HG03060 (cell line): ENCODE measurements around the gene TGM6.

Experiments used
- ATAC-seq: cut with Tn5 transposase; IDR thresholded peaks from one replicate; pipeline ENCODE4 v1.9.1; 2021; ENCODE audit warnings: low read depth, moderate number of reproducible peaks; ENCODE audit not compliant: unreplicated experiment

Gene TGM6

DNA sequence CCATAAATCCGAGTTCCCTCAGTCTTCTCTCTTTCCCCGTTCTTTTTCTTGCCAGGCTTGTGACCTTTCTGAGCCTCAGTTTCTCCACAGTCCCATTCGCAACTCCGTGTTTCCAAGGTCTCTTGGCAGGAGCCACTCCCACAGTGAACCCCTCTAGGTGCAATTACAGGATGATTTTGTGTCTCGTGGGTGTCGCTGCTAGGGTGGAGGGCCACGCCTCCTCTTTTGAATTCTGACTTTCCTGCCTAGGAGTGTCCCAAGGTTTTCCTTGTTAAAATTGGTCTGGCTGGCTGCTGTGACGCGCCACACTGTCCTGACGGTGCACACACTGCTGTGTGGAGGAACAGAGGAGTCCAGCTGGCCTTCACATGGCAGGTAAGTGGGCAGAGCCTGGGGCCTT, at the start of gene TGM6:
TSS of gene TGM6 (plus strand) at position 301 of the 400 bp plus-strand sequence. CDS start at position 369, 68 bp downstream.
- no peak for ATAC-seq

DNA sequence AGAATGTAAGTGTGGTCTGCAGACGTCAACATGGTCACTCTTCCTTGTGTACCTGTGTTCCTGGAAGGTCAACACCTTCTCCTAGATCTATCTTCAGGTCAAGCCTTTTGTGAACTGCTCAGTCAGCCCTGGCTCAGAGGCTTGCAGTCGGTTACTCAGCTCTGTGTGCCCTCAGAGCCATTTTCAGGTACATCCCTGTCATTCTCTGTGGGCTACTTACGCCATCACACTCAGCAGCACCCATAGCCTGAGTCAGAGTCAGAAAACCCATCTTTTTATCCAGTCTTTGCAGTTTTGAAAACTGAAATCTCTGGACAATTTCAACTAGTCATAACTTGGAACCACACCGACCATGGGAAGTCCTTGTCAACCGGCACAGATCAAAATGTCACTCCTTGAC, 49.6 kb upstream of the TGM6 start:
- ATAC-seq, result no peak

DNA sequence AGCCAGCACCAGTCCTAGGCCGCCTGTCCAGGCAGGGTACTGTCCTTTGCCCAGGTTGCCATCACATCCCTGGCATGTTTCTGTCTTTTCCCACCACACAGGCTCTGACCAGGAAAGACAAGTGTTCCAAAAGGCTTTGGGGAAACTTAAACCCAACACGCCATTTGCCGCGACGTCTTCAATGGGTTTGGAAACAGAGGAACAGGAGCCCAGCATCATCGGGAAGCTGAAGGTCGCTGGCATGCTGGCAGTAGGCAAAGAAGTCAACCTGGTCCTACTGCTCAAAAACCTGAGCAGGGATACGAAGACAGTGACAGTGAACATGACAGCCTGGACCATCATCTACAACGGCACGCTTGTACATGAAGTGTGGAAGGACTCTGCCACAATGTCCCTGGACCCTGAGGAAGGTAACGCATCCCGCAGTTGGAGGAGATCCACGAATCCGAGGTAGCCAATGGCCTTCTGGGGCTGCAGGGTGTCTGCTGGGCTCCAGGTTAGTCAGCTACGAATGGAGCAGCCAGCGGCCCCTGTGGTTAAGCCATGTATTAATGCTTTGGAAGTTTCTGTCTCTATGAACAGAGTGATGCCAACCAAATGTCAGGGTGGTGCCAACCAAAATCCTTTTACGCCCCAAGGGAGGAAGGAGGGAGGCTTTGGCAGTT, 48.7 kb upstream of the TGM6 start:
- ATAC-seq, result no peak

DNA sequence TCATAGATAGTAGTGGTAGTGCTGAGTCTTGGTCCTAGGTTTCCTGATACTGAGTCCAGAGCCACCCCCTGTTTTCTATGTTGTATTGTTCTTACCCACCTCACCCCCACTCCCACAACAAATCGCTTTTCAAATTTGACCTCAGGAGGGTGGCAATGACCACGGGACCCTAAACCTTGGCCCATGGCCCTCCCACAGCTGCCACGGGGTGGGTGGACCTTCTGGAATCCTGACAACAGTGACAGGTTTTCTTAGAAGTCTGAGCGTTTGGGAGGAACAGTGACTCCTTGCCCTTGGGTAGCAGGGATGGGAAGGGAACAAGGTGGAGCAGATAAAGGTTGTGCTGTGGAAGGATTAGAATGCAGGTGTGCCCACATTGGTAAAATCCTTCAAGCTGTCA, 48.0 kb upstream of the TGM6 start:
- no peak for ATAC-seq

DNA sequence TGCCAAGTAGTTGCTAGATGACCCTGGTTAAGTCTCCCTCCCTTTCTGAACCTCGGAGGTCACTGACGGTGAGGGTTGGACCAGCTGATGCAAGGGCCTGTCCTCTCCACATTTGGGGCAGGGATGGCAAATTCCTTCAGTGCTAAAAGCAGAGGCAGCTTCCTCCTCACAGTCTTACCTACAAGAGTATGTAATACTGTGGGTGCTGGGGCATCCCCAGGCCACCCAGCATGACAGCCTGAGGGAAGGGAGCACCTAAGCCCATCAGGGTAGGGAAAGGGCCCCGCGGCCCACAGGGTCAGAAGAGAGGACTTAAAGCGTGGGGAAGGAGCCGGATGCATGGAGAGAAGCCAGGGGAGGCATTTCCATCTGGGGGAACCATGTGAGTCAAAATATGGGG, 46.9 kb upstream of the TGM6 start:
- ATAC-seq, result no peak

DNA sequence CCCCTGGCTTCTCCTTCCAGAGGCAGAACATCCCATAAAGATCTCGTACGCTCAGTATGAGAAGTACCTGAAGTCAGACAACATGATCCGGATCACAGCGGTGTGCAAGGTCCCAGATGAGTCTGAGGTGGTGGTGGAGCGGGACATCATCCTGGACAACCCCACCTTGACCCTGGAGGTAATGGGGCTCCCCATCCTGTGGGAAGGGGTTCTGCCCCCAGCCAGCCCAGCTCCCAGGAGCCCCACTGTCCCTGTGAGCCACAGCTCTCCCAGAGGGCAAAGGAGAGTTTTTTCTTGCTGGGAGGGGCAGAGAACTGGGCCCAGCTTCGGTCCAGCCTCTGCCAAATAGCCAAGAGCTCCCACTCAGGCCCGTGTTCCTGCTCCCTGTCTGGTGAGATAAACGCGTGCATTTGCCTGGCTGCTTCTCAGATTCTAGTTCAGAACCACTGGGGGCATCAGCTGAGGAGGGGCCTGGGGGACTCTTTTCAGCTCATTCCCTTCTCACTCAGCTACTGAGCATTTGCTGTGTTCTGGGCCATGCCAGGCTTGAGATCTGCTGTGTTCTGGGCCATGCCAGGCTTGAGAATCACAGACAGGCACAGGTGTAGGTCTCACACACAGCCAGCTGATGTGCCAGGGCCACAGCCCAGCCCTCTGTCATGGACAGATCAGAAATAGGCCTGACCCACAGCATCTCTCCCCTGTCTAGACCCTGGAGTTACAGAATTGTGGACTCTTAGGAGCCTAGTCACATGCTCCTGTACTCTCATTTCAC, 45.4 kb upstream of the TGM6 start:
- ATAC-seq, result no peak

DNA sequence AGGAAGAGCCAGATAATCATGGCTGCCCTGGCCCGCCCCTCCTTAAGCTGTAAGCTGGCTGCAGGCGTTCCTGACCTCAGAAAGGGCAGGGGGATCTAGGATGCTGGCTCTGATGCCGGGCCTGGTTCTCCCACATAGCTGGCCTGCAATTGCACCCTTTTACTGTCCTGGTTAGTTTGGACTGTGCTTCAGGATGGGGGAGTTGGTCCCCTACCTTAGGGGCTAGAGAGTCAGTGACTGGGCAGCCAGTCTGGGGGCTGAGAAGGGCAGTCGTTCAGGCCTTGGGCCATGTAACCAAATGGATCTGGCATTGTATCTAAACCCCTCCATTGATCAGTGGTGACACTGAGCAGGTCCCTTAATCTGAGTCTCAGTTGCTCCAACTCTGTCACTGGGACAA, 44.2 kb upstream of the TGM6 start:
- no peak for ATAC-seq

DNA sequence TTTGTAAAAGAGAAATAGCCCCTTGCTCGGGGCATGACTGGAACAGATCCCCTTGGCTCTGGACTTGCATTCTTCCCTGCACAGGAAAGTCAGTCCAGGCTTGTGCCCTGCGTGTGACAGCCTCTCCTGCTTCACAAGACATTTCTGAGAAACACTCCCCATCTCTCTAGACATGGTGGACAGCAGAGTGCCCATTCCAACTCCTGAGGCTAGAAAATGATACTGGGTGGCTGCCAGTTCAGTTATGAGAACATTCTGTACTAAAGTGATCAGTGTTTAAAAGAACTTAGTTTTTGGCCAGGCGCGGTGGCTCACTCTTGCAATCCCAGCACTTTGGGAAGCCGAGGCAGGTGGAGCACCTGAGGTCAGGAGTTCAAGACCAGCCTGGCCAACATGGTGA, 43.6 kb upstream of the TGM6 start:
- no peak for ATAC-seq

DNA sequence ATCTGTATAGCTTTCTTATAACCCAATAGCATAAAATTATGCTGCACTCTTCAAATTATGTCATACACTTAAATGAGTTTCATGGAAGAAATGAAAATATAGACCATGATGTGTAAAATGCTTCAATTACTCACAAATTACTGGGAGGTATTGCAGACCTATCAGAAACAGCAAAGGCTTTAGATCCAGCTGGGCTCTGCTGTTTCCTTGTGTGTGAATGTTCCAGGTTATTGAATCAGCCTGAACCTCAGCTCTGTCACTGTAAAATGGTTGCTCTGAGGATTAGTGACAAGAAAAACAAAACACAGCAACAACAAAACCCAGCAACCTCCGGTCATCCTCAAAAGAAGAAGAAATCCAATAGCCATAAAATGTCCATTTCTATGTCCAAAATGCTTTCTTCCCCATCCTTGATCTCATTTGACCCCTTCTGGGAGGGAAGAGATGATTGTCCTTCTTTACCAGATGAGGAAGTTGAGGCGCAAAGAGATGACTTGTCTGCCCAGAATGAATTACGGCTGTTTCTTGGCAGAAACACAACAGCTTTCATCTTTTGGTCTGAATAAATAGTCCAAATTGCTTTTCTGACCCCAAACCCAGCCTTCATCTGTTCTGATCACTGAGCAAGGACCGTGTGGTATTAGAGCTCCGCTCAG, 42.2 kb upstream of the TGM6 start:
- ATAC-seq, result no peak

DNA sequence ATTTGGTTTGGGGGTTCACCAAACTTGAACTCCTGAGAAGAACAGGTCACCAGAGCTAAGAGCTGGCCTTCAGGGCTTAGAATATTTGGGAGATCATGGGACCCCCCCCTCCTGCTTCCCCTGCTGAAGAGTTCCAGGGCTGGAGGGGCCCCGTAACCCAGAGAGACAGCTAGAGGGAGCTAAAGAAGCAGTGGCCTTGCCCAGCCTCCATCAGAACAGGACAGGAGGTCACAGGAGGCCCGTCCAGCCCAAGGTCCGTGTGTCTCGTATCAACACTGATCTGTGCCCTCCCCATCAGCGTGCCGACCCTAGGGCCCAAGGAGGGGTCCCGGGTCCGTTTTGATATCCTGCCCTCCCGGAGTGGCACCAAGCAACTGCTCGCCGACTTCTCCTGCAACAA, 40.6 kb upstream of the TGM6 start:
- no peak for ATAC-seq

DNA sequence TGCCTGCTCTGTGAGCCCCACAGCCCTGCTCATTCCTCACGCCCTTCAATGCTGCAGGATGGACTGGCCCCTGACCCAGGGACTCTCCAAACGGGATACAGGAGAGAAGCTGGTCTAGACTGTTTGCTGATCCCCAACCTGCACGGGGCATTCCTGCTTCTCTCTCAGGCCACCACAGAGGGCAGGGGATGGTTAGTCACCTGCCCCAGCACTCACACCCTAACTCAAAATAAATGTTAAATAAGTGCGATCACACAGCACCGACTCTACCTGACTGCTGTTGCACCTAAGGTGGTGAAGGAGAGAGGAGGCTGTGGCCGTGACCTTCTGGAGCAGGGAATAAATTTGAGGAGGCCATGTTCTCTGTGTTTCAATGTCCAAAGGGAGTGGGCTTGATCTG, 39.9 kb upstream of the TGM6 start:
- ATAC-seq, result no peak

DNA sequence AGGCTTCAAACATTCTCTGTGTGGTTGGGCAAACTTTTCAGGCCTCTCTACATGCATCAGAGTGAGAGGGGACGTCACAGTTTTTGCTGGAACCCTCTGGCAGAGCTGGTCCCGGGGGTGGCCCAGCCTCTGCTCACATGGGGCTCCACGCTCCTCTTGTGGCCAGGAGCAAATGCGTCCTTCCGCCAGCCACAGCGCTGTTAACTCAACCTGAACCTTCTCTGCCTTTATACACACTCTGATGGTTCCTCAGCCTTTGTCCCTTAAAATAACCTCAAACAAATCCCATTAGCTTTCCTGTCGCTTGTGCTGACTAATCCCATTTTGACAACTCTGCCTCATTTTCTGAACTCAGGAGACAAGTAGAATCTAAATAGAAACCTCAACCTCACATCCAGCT, 39.4 kb upstream of the TGM6 start:
- ATAC-seq, result no peak

DNA sequence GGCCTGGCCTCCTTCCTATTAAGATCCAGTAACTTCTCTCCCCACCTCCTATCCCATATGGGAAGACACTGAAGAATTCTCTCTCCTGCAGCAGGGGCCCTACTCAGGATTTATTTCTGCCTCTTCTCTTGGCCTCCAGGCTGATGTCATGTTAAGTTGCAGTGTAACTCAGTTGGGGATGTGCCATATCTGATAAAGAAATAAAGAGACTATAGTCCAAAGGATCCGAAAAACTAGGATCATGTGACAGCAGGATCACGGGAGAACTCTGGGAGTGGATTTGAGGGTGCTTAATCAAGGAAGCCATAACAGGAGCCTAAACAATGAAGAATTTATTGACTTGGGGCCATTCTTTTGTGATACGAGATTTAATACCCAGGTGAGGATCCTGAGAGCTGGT, 38.5 kb upstream of the TGM6 start:
- no peak for ATAC-seq

DNA sequence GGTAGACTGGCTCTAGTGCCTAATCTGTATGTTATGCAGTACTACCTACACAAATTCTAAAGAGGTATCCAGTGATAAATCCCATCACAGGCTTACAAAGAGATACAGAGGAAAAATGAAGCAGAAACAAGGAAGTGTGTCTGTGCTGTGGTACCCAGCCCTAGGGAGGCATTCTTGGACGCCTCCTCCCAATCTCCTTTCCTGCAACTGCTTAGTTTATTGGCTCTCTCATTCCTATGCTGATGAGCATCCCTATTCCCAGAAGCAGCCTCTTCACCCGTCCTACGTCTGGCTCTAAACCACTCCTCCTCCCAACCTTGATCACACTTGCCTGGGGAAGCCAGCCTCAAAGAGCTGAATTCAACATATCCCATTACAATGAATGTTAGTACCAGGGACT, 34.5 kb upstream of the TGM6 start:
- no peak for ATAC-seq

DNA sequence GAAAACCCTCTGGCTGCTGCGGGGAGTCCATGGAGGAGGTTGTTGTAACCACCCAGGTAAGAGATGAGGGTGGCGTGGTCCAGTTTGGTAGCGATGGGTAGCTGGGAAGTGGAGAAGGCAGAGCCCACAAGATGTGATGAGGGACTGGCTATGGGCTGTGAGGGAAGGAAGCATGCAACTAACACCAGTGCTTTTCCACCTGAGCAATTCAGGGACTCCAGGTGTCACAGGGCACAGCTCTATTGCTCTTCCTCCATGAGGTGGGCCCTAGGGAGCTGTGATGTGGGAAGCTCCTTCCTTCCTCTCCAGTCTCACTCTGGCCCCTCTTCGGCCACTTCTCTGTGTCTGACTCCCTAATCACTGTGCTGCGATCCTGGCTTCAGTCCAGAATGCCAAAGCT, 32.4 kb upstream of the TGM6 start:
- ATAC-seq, result no peak

DNA sequence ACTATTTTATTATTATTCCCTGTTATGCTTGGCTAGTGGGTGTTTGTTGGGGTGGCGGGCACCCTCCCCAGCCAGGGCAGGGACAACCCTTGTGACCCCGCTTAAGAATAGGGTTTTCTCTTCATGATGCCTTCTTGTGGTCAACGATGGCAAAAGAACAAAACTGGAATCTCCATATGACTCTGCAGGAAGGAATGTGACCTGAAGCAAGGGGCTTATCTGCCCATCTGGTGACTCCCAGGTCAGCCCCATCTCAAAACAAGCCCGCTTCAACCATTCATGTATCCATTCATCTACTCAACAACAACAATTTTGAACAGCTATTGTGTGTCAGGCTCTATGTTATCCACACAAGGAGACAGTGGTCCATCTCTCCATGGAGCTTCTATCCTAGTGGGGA, 30.9 kb upstream of the TGM6 start:
- no peak for ATAC-seq

DNA sequence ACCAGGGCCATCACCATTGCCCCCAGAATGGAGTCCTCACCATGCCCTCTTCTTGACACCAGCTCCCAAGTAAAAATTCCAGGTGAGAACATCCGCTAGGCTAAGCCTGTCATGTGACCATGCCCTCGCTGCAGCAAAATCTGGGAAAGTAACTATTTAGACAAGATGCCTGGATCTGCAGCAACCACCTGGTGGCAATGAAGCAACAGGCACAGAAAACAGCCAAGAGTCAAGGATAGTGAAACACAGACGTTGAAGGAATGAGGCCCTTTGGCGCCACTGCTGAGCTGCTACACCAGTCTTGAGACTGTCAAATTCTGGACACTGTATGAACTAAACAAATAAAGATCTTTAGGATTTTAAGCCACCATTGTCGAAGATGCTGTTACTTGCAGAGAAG, 30.1 kb upstream of the TGM6 start:
- ATAC-seq, result no peak

DNA sequence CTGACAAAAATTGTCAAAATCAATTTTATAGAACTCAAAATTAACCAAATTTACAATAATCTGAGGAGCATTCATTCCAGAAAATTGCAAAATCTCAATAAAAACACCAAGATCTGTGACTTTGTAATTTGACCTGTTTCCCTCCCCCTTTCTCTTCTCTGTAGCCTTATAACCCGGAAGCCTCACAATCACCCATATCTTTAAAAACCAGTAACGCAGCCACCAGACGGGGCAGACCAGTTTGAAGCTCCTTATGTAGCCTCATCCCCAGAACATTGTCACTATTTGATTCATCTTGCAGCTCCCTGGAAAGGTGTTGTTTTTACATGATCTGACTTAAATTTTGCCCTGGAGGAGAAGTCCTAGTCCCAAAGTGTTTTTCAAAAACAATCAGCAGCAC, 27.5 kb upstream of the TGM6 start:
- ATAC-seq, result no peak

DNA sequence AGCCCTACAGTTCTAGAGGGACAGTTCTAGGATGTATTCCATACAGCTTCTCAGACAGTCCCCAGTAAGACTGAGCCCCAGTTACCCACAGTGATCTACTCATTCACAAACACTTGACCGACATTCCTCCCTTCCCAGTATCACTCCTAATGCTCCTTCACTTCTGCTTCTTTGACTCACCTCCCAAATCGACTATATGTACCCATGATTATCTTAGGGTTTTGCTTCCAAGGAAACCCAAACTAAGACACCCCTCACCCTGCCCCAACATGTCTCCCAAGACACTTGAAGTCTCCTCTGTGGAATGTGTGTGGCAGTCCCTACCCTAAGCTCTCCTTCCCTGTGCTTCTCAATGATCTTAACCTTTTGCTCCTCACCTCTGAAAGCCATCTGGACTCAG, 23.6 kb upstream of the TGM6 start:
- no peak for ATAC-seq

DNA sequence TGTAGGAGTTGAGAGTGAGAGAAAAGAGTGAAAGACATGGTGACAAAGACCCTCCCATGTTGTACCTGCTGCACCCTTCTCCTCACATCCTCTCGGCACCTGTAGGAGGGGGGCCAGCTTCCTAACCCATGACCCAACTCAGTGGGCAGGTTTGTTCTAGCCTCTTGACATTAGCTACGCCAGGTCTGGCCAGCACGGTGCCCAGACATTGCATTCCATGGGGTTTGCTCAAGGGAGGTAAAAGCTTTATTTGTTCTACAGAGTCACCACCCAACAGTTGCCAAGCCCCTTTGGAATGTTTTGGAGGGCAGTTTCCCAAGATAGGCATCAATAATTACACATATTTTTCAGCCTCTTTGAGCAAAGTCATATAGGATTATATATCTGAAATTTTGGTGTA, 22.7 kb upstream of the TGM6 start:
- ATAC-seq, result no peak

DNA sequence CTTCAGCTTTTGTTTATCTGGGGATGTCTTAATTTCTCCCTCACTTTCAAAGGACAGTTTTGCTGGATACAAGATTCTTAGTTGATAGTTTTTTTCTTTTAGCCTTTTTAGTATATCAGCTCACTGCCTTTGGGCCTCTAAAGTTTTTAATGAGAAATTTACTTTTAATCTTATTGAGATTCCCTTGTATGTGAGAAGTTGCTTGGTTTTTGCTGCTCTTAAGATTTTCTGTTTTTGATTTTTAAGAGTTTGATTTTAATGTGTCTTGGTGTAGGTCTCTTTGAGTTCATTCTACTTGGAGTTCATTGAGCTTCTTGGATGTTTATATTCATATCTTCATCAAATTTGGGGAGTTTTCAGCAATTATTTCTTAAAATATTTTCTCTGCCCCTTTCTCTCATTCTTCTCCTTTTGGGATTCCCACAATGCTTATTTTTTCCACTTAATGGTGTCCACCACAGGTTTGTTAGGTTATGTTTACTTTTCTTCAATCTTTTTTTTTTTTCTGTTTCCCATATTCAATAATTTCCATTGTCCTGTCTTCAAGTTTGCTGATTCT, 19.6 kb upstream of the TGM6 start:
- no peak for ATAC-seq

DNA sequence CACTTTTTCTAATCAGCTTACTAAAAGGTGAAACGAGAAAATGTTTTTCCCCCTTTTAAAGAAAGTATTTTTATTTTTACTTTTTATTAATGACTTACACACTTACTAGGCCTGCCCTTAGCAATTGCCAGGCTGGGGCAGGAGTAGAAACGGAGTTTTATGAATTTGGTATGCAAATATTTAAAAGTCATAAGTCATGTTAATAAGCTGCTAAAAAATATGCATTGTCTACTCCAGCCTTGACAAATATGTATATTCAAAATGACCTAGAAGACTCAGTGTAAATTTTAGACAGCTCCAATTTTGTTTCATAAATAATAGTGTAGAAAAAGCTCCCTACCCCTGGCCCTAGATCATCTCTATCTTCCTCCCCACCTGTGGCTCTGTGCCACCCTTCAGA, 17.5 kb upstream of the TGM6 start:
- ATAC-seq, result no peak
